ENCODE results near the gene TAS2R1. TPM values are rescaled to one million over a fixed set of nuclear protein-coding genes. Genes with fewer than 3 reads are reported as not detected.

TAS2R1 gene
- total and polyA plus RNA-seq, 10 donors = 0.17 TPM; not detected in 9

GRCh38 chr5:9613360-9613759 is 16.8 kb downstream of the TAS2R1 start:
- intact Hi-C loops (cut with DNase I; ENCODE audit: low total_unique reads) = no loop called here
- Histone ChIP-seq H3K27me3 (replicated peaks in 1 of 7) (no peaks in the 10 kb centered on the region), H3K4me3 (no peak overlapping the region), H3K4me1 (no peaks in the 10 kb centered on the region), H3K9me3 (peaks cover 0 to 24% (median 13%) of the 10 kb centered on the region in 8 donors), H3K27ac (no peak overlapping the region), H3K36me3 (no peaks in the 10 kb centered on the region)
- WGBS, 5 donors = 78 to 100% (median 92%) methylated on average over 3 of the region's 3 CpGs
- peak; percentile 70 for DNase-seq
- no peak for TF ChIP-seq CTCF (IDR thresholded peaks at IDR 0.05 in 8 of 11, conservative IDR thresholded peaks at IDR 0.05 in 3 of 11)
- TF ChIP-seq POLR2AphosphoS5 (IDR thresholded peaks at IDR 0.05) = no peak
- no peak for TF ChIP-seq POLR2A (IDR thresholded peaks at IDR 0.05)

- Histone ChIP-seq H3K4me3 (no peak overlapping the region), H3K9me3 (peaks cover 0 to 24% (median 13%) of the 10 kb centered on the region in 8 donors), H3K36me3 (no peaks in the 10 kb centered on the region), H3K27me3 (replicated peaks in 1 of 7) (no peaks in the 10 kb centered on the region), H3K4me1 (no peaks in the 10 kb centered on the region), H3K27ac (no peak overlapping the region)
- no peak for TF ChIP-seq CTCF (IDR thresholded peaks at IDR 0.05 in 8 of 11, conservative IDR thresholded peaks at IDR 0.05 in 3 of 11)
- TF ChIP-seq POLR2A (IDR thresholded peaks at IDR 0.05) = no peak
- no peak for TF ChIP-seq POLR2AphosphoS5 (IDR thresholded peaks at IDR 0.05)
- no peak for DNase-seq
- intact Hi-C loops (cut with DNase I; ENCODE audit: low total_unique reads) = no loop called here
- 63 to 75% (median 64%) methylated on average over 2 of the region's 2 CpGs for WGBS, 5 donors
These were observed 19.2 kb downstream of the TAS2R1 start for GRCh38 chr5:9610969-9611368.

GRCh38 chr5:9610364-9610763 is 19.8 kb downstream of the TAS2R1 start:
- intact Hi-C loops (cut with DNase I; ENCODE audit: low total_unique reads) = no loop called here
- TF ChIP-seq CTCF (IDR thresholded peaks at IDR 0.05 in 8 of 11, conservative IDR thresholded peaks at IDR 0.05 in 3 of 11) (no peak), POLR2A (IDR thresholded peaks at IDR 0.05) (no peak), POLR2AphosphoS5 (IDR thresholded peaks at IDR 0.05) (no peak)
- H3K36me3 ChIP-seq = no peaks in the 10 kb centered on the region
- H3K4me1 ChIP-seq = no peaks in the 10 kb centered on the region
- whole genome bisulfite sequencing, 5 donors = 45 to 81% (median 62%) methylated on average over 1 of the region's 1 CpG
- no peak overlapping the region for H3K27ac ChIP-seq
- no peaks in the 10 kb centered on the region for H3K27me3 ChIP-seq (replicated peaks in 1 of 7)
- no peak overlapping the region for H3K4me3 ChIP-seq
- peaks cover 0 to 24% (median 13%) of the 10 kb centered on the region in 8 donors for H3K9me3 ChIP-seq
- DNase-seq = no peak

- H3K9me3 ChIP-seq = peaks cover 0 to 24% (median 13%) of the 10 kb centered on the region in 8 donors
- no peaks in the 10 kb centered on the region for H3K36me3 ChIP-seq
- WGBS, 5 donors = 73 to 85% (median 83%) methylated on average over 2 of the region's 2 CpGs
- no peak overlapping the region for H3K4me3 ChIP-seq
- no peak for TF ChIP-seq CTCF (IDR thresholded peaks at IDR 0.05 in 8 of 11, conservative IDR thresholded peaks at IDR 0.05 in 3 of 11)
- TF ChIP-seq POLR2AphosphoS5 (IDR thresholded peaks at IDR 0.05) = no peak
- TF ChIP-seq POLR2A (IDR thresholded peaks at IDR 0.05) = no peak
- no peaks in the 10 kb centered on the region for H3K27me3 ChIP-seq (replicated peaks in 1 of 7)
- intact Hi-C loops (cut with DNase I; ENCODE audit: low total_unique reads) = no loop called here
- no peak for DNase-seq
- H3K4me1 ChIP-seq = no peaks in the 10 kb centered on the region
- no peak overlapping the region for H3K27ac ChIP-seq
These were observed 22.1 kb downstream of the TAS2R1 start for GRCh38 chr5:9608093-9608492.
